PFSK-1 (cell line): ENCODE measurements around the gene LAMB2.

Source experiments
- FOXP2 ChIP-seq: optimal IDR thresholded peaks from 2 replicates; pipeline ENCODE3; 2011; ENCODE audit warnings: borderline replicate concordance, control low read depth, inconsistent platforms; ENCODE audit not compliant: insufficient read depth; ENCODE audit errors: extremely low read length, extremely low read depth
- POLR2AphosphoS5 ChIP-seq: IDR thresholded peaks from 2 replicates; pipeline ENCODE4 v1.6.1; 2012; ENCODE audit warnings: low read depth, mild to moderate bottlenecking, control low read depth, low read length, moderate library complexity
- REST ChIP-seq, 2 experiments: IDR thresholded peaks; 2 replicates each; pipeline versions ENCODE4 v1.6.1 to v1.8.0; 2011 to 2012; ENCODE audit warnings: low read depth in 2 of 2, low read length in 2 of 2, control low read depth in 1 of 2, inconsistent platforms in 1 of 2, mild to moderate bottlenecking in 1 of 2, moderate library complexity in 1 of 2; ENCODE audit not compliant: insufficient read depth in 1 of 2
- SIN3A ChIP-seq: IDR thresholded peaks from 2 replicates; pipeline ENCODE4 v1.6.1; 2012; ENCODE audit warnings: mild to moderate bottlenecking, low read length, moderate library complexity, borderline replicate concordance; ENCODE audit not compliant: insufficient read depth
- TAF1 ChIP-seq: IDR thresholded peaks from 2 replicates; pipeline ENCODE4 v1.6.1; 2012; ENCODE audit warnings: low read length, control low read depth, borderline replicate concordance; ENCODE audit not compliant: insufficient read depth

LAMB2 gene

GRCh38 chr3:49135499-49135898 is 2.6 kb upstream of the LAMB2 start:
- TF ChIP-seq REST (IDR thresholded peaks at IDR 0.05; ENCODE audit: insufficient read depth in 1 of 2, low read depth in 2 of 2, low read length in 2 of 2), result no peak
- TF ChIP-seq TAF1, result no peak
- no peak for TF ChIP-seq POLR2AphosphoS5
- no peak for TF ChIP-seq FOXP2
- TF ChIP-seq SIN3A, result no peak

GRCh38 chr3:49134471-49135265 is 1.8 kb upstream of the LAMB2 start:
- TF ChIP-seq POLR2AphosphoS5 (no peak), REST (IDR thresholded peaks at IDR 0.05; ENCODE audit: insufficient read depth in 1 of 2, low read depth in 2 of 2, low read length in 2 of 2) (no peak), TAF1 (no peak), FOXP2 (no peak), SIN3A (no peak)

- TF ChIP-seq TAF1, result 0 out of 2 replicates have a peak, but pooled peaks have one; percentile 5
- TF ChIP-seq POLR2AphosphoS5, result no peak; the same call in 1 of the 2 replicates
- no peak for TF ChIP-seq SIN3A
- TF ChIP-seq FOXP2, result peak; percentile 28
These were observed 539 bp upstream of the LAMB2 start for GRCh38 chr3:49133226-49133951.

GRCh38 chr3:49132073-49132436 is 795 bp downstream of the LAMB2 start:
- TF ChIP-seq TAF1 (no peak), SIN3A (no peak), REST (IDR thresholded peaks at IDR 0.05; ENCODE audit: insufficient read depth in 1 of 2, low read depth in 2 of 2, low read length in 2 of 2) (no peak), FOXP2 (no peak), POLR2AphosphoS5 (no peak)

GRCh38 chr3:49131576-49131975 is 1.3 kb downstream of the LAMB2 start:
- no peak for TF ChIP-seq SIN3A
- TF ChIP-seq POLR2AphosphoS5, result no peak
- TF ChIP-seq TAF1, result no peak
- TF ChIP-seq REST (IDR thresholded peaks at IDR 0.05; ENCODE audit: insufficient read depth in 1 of 2, low read depth in 2 of 2, low read length in 2 of 2), result no peak
- no peak for TF ChIP-seq FOXP2
